CD4-positive, CD25-positive, alpha-beta regulatory T cell (primary cell): Measurements from ENCODE around the gene CASQ2. TPM values are rescaled to one million over a fixed set of nuclear protein-coding genes. Genes with fewer than 3 reads are reported as not detected.

ENCODE experiments used
- ATAC-seq, 2 donors: fragments of 150-1000 bp; cut with Tn5 transposase; one replicate each; pipeline ENCODE4 v1.10.0; 2021; ENCODE audit warnings: low read depth in 2 of 2, moderate number of reproducible peaks in 2 of 2, moderate library complexity in 1 of 2
- DNase-seq, 3 donors: peaks; one replicate each; pipeline versions ENCODE4 v3.0.0 to v3.0.0-alpha.2; 2012 to 2022; ENCODE audit warnings: mixed read lengths in 1 of 3
- H3K27ac ChIP-seq: one replicate; pipeline ENCODE4 v1.7.0; 2013; ENCODE audit warnings: mild to moderate bottlenecking, low read length; ENCODE audit not compliant: insufficient read depth, poor library complexity, severe bottlenecking
- H3K27me3 ChIP-seq: one replicate; pipeline ENCODE4 v1.7.0; 2013; ENCODE audit warnings: low read length; ENCODE audit not compliant: control insufficient read depth, insufficient read depth
- H3K36me3 ChIP-seq: one replicate; pipeline ENCODE4 v1.7.0; 2013; ENCODE audit warnings: mild to moderate bottlenecking, low read length, moderate library complexity; ENCODE audit not compliant: control insufficient read depth, insufficient read depth
- H3K4me1 ChIP-seq: 2 replicates; pipeline ENCODE4 v1.7.0; 2013; ENCODE audit warnings: mild to moderate bottlenecking, low read length; ENCODE audit not compliant: insufficient read depth, control insufficient read depth, poor library complexity, severe bottlenecking
- H3K4me3 ChIP-seq: one replicate; pipeline ENCODE4 v1.7.0; 2013; ENCODE audit warnings: low read depth, mild to moderate bottlenecking, low read length, moderate library complexity
- H3K9me3 ChIP-seq, 2 experiments: 1 replicate in 1 of 2; 2 replicates in 1 of 2; pipeline ENCODE4 v1.7.0; 2013; ENCODE audit warnings: low read length in 2 of 2, mild to moderate bottlenecking in 1 of 2, moderate library complexity in 1 of 2; ENCODE audit not compliant: control insufficient read depth in 2 of 2
- H3K27ac Mint-ChIP-seq, 3 donors: one replicate each; pipeline ENCODE4 v1.8.0; 2020 to 2022; ENCODE audit warnings: mild to moderate bottlenecking in 3 of 3, mixed read lengths in 3 of 3, moderate library complexity in 2 of 3
- H3K27me3 Mint-ChIP-seq: one replicate; pipeline ENCODE4 v1.8.0; 2022; ENCODE audit warnings: mild to moderate bottlenecking, mixed read lengths
- H3K36me3 Mint-ChIP-seq: one replicate; pipeline ENCODE4 v1.8.0; 2020; ENCODE audit warnings: mixed read lengths
- H3K4me1 Mint-ChIP-seq, 4 donors: one replicate each; pipeline ENCODE4 v1.8.0; 2020 to 2022; ENCODE audit warnings: mixed read lengths in 4 of 4, mild to moderate bottlenecking in 1 of 4
- H3K4me3 Mint-ChIP-seq, 4 donors: one replicate each; pipeline ENCODE4 v1.8.0; 2020 to 2022; ENCODE audit warnings: mild to moderate bottlenecking in 4 of 4, mixed read lengths in 4 of 4, moderate library complexity in 3 of 4
- H3K9me3 Mint-ChIP-seq, 7 donors: one replicate each; pipeline ENCODE4 v1.8.0; 2020 to 2022; ENCODE audit warnings: mixed read lengths in 7 of 7, mild to moderate bottlenecking in 3 of 7, moderate library complexity in 2 of 7
- polyA plus RNA-seq, 4 donors: library from polyadenylated mRNA; unstranded; fragments of 300-500 nt; fragmentation: Illumina TruSeq; gene quantifications; one replicate each; pipeline ENCODE4 v1.2.3, GENCODE V29; 2021
- total RNA-seq: library from RNA; stranded (reverse); gene quantifications from one replicate; pipeline ENCODE4 v1.2.3, GENCODE V29; 2022

Gene CASQ2
- total and polyA plus RNA-seq, 5 donors from 2014 or later, result not detected

GRCh38 chr1:115761601-115762302 lies 6.8 kb downstream of the CASQ2 start:
- Mint-ChIP-seq H3K9me3 (peaks cover 0 to 12% (median 0%) of the 10 kb centered on the region in 7 donors), H3K27ac (no peak overlapping the region), H3K4me1 (no peaks in the 10 kb centered on the region), H3K27me3 (no peaks in the 10 kb centered on the region), H3K4me3 (no peak overlapping the region), H3K36me3 (no peaks in the 10 kb centered on the region)
- Histone ChIP-seq H3K27ac (no peak overlapping the region), H3K4me1 (no peaks in the 10 kb centered on the region), H3K36me3 (no peaks in the 10 kb centered on the region), H3K27me3 (no peaks in the 10 kb centered on the region), H3K4me3 (no peak overlapping the region), H3K9me3 (peaks cover 0 to 2% of the 10 kb centered on the region in 2 experiments)
- DNase-seq (no peak), ATAC-seq (no peak)

GRCh38 chr1:115757856-115758255 lies 10.7 kb downstream of the CASQ2 start:
- H3K36me3 Mint-ChIP-seq, result no peaks in the 10 kb centered on the region
- Histone ChIP-seq H3K4me3 (no peak overlapping the region), H3K9me3 (peaks cover 0 to 2% of the 10 kb centered on the region in 2 experiments), H3K36me3 (no peaks in the 10 kb centered on the region), H3K27ac (no peak overlapping the region), H3K27me3 (no peaks in the 10 kb centered on the region), H3K4me1 (no peaks in the 10 kb centered on the region)
- DNase-seq (no peak), ATAC-seq (no peak)
- no peaks in the 10 kb centered on the region for H3K27me3 Mint-ChIP-seq
- no peaks in the 10 kb centered on the region for H3K4me1 Mint-ChIP-seq
- H3K4me3 Mint-ChIP-seq, result no peak overlapping the region
- H3K9me3 Mint-ChIP-seq, result peaks cover 0 to 12% (median 2%) of the 10 kb centered on the region in 7 donors
- H3K27ac Mint-ChIP-seq, result no peak overlapping the region

- no peaks in the 10 kb centered on the region for H3K4me1 ChIP-seq
- no peak overlapping the region for H3K4me3 ChIP-seq
- Mint-ChIP-seq H3K4me1 (no peaks in the 10 kb centered on the region), H3K27me3 (no peaks in the 10 kb centered on the region), H3K9me3 (peaks cover 0 to 12% (median 2%) of the 10 kb centered on the region in 7 donors), H3K4me3 (no peak overlapping the region), H3K27ac (no peak overlapping the region), H3K36me3 (no peaks in the 10 kb centered on the region)
- DNase-seq (no peak), ATAC-seq (no peak)
- H3K27me3 ChIP-seq, result no peaks in the 10 kb centered on the region
- peaks cover 0 to 2% of the 10 kb centered on the region in 2 experiments for H3K9me3 ChIP-seq
- H3K36me3 ChIP-seq, result no peaks in the 10 kb centered on the region
- no peak overlapping the region for H3K27ac ChIP-seq
These were observed 11.2 kb downstream of the CASQ2 start for GRCh38 chr1:115757326-115757725.

GRCh38 chr1:115755456-115756370 lies 12.8 kb downstream of the CASQ2 start:
- Histone ChIP-seq H3K27me3 (no peaks in the 10 kb centered on the region), H3K4me3 (no peak overlapping the region), H3K27ac (no peak overlapping the region), H3K9me3 (peaks cover 0 to 2% of the 10 kb centered on the region in 2 experiments), H3K36me3 (no peaks in the 10 kb centered on the region), H3K4me1 (no peaks in the 10 kb centered on the region)
- Mint-ChIP-seq H3K4me1 (no peaks in the 10 kb centered on the region), H3K9me3 (peaks cover 0 to 12% (median 2%) of the 10 kb centered on the region in 7 donors), H3K27me3 (no peaks in the 10 kb centered on the region), H3K4me3 (no peak overlapping the region), H3K36me3 (no peaks in the 10 kb centered on the region), H3K27ac (no peak overlapping the region)
- no peak for DNase-seq
- ATAC-seq, result no peak

GRCh38 chr1:115753830-115754229 lies 14.7 kb downstream of the CASQ2 start:
- ATAC-seq (no peak), DNase-seq (no peak)
- Histone ChIP-seq H3K27ac (no peak overlapping the region), H3K36me3 (no peaks in the 10 kb centered on the region), H3K27me3 (no peaks in the 10 kb centered on the region), H3K9me3 (peaks cover 0 to under 1% of the 10 kb centered on the region in 2 experiments), H3K4me1 (no peaks in the 10 kb centered on the region), H3K4me3 (no peak overlapping the region)
- no peaks in the 10 kb centered on the region for H3K27me3 Mint-ChIP-seq
- peaks cover 0 to 3% (median 0%) of the 10 kb centered on the region in 7 donors for H3K9me3 Mint-ChIP-seq
- H3K27ac Mint-ChIP-seq, result no peak overlapping the region
- H3K4me1 Mint-ChIP-seq, result peaks cover 0 to under 1% (median 0%) of the 10 kb centered on the region in 4 donors
- H3K36me3 Mint-ChIP-seq, result no peaks in the 10 kb centered on the region
- H3K4me3 Mint-ChIP-seq, result no peak overlapping the region

- no peaks in the 10 kb centered on the region for H3K36me3 ChIP-seq
- H3K4me1 Mint-ChIP-seq, result peaks cover 0 to 4% (median 0%) of the 10 kb centered on the region in 4 donors
- no peaks in the 10 kb centered on the region for H3K27me3 ChIP-seq
- ATAC-seq, result no peak
- no peak overlapping the region for H3K27ac Mint-ChIP-seq
- DNase-seq, result no peak
- no peaks in the 10 kb centered on the region for H3K27me3 Mint-ChIP-seq
- H3K27ac ChIP-seq, result no peak overlapping the region
- no peak overlapping the region for H3K4me3 ChIP-seq
- no peak overlapping the region for H3K4me3 Mint-ChIP-seq
- H3K9me3 ChIP-seq, result no peaks in the 10 kb centered on the region
- no peaks in the 10 kb centered on the region for H3K36me3 Mint-ChIP-seq
- peaks cover 0 to 2% (median 0%) of the 10 kb centered on the region in 7 donors for H3K9me3 Mint-ChIP-seq
- H3K4me1 ChIP-seq, result no peaks in the 10 kb centered on the region
These were observed 15.2 kb downstream of the CASQ2 start for GRCh38 chr1:115753361-115753760.

GRCh38 chr1:115748401-115749150 lies 19.9 kb downstream of the CASQ2 start:
- no peaks in the 10 kb centered on the region for H3K4me1 ChIP-seq
- H3K27ac ChIP-seq, result no peak overlapping the region
- no peaks in the 10 kb centered on the region for H3K9me3 ChIP-seq
- H3K27ac Mint-ChIP-seq, result peak overlapping the region in 1 of 3 donors; percentile 65
- H3K36me3 ChIP-seq, result no peaks in the 10 kb centered on the region
- ATAC-seq (no peak), DNase-seq (no peak)
- peaks cover 12% of the 10 kb centered on the region for H3K27me3 Mint-ChIP-seq
- peaks cover 0 to 4% (median 0%) of the 10 kb centered on the region in 4 donors for H3K4me1 Mint-ChIP-seq
- peaks cover 2% of the 10 kb centered on the region for H3K27me3 ChIP-seq
- H3K4me3 Mint-ChIP-seq, result no peak overlapping the region
- peaks cover 0 to 1% (median 0%) of the 10 kb centered on the region in 7 donors for H3K9me3 Mint-ChIP-seq
- no peaks in the 10 kb centered on the region for H3K36me3 Mint-ChIP-seq
- H3K4me3 ChIP-seq, result no peak overlapping the region
